Fibroblast of skin of left quadriceps (primary cell): ENCODE data around the gene WDPCP.
"Not testable (repeated sequence)": the region's sequence is repeated elsewhere in the genome, so short reads cannot be mapped to it uniquely, and the experiment has no call there.

ENCODE experiments used
- DNase-seq, 2 experiments: peaks; one replicate each; pipeline ENCODE4 v3.0.0-alpha.2; 2013; ENCODE audit warnings: low read depth in 2 of 2

Gene WDPCP

GRCh38 chr2:63261137-63261621 is 327.1 kb downstream of the WDPCP start:
- no peak for DNase-seq

DNA sequence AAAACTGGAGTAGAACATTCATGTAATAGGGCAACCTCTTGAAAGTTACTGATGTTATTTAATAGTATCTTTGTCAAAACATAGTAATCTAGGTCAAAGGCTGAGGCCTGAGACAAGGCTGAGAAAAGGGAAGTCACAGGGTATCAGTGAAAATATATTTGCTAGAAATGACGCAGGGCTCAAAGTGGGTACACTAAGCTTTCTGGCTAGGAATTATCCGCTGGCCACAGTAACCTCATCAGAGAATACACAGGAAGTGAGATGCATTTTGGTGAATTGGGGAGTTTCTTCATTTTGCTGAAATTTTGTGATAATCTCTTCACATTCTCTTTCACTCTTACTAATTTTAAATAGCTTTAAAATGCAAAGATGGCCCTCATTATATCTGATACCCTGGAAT is 330.8 kb downstream of the WDPCP start:
- no peak for DNase-seq

- DNase-seq = no peak
These were observed 339.1 kb downstream of the WDPCP start for GRCh38 chr2:63249161-63249560.

DNA sequence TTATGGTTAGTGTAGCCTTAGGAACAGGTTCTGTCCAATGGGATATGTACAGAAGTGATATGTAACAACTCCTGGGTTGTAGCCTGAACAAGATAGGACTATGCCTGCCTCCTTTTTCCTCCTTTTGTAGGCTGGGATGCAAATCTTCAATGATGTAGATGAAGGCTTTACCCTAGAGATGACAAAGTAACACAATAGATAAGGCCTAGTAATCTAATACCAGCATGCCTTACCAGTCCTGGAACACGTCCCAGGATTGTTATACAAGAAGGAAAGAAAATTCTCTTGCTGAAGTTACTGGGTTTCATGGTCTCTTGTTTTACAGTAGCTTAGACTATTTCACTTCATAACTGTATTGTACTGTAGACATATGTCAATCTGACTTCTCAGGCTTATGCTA is 345.5 kb downstream of the WDPCP start:
- DNase-seq = no peak

- no peak for DNase-seq
These were observed 362.2 kb downstream of the WDPCP start for GRCh38 chr2:63225964-63226686.

DNA sequence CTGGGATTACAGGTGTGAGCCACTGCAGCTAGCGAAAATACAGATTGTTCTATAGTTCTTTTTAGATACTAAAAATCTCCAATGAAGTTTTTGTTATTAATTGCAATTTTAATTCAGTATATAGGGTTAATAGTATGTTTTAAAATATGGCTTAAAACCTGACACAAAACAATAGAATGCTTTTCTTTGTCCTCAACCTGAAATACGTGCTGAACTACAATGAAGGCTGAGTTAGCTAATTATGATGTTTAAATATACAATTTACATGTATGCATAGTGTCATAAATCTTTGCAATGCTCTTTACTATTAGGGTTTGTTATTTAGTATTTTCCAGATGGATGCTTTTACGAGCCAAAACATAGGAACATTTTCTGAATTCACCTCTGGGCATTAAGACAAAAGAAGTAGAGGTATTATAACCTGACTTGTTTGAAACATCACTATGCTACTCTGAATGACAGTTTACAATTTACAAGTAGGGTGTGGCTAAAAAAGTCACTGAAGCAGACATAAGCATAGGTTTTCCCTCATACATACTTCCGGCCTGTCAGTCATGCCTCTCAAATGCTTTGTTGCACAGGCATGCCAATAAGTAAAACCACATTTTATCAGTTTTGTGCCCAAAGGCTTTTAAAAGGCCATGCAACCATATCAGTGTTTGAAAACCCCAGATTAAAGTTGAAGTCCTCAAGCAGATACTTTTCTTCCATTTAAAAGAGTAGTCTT is 369.3 kb downstream of the WDPCP start:
- DNase-seq = no peak

- no peak for DNase-seq
These were observed 393.0 kb downstream of the WDPCP start for GRCh38 chr2:63195310-63195709.

- no peak for DNase-seq
These were observed 394.1 kb downstream of the WDPCP start for GRCh38 chr2:63194175-63194574.

DNA sequence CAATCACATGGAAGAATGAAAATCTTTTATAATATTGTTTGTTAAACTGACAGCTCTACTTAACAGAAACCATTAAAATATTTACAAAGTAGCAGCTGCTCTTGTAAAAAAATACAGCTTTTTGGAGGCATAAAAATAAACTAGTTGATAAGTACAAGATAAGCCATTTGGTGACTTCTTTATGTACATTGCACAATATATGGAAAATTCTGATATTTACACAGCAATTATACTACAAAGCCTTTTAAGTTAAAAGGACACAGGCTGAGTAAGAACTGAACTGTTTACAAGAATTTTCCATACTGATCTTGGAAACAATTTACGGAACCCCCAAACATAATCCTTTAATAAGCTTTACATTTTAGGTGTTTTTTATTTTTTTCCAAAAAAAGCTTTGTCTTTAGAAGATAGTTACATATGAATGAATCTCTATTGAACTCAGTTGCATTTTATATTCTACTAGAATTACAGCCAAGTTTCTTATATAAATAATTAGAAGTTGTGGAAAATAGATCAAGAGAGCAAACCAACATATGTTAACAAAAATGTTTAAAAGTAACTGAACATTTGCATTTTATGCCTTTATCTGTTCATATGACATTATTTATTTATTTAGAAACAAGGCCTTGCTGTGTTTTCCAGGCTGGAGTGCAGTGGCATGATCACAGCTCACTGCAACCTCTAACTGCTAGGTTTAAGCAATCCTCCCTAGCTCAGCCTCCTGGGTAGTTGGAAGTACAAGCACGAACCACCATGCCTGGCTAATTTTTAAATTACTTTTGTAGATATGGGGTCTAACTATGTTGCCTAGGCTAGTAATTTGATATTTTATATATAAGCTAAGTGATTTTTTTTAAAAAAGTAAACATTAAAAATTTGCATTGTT is 395.1 kb downstream of the WDPCP start:
- DNase-seq = no peak

DNA sequence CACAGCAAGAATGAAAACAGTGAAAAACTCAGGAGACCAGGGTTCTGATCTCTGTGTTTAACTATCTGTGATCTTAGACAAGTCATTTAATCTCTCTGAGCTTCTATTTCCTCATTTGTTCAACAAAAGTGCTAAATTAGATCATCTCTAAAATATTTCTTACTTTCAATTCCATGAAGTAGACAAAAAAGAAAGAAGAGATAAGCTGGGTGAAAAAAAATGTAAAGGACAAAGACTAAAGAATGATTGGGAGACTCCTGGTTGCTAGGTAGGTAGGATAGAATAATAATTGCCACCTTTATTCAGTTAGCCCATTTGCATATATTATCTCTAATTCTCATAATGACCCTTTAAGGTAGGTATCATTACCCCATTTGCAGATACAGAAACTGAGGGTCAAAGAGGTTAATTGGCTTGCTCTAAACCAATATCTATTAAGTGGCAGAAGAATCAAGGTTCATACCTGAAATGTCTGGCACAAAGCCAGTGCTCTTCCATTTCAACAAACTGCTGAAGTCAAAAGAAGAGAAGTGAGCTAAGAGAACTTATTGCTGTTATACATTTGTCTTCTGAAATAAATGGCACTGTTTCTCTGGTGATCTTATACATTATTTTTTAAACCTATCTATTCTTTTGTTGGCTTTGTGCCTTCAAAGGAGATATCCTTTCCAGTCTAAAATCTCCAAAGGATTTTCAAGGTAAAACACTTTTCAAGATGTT is 395.9 kb downstream of the WDPCP start:
- no peak for DNase-seq

GRCh38 chr2:63189026-63189425 is 399.3 kb downstream of the WDPCP start:
- peak; percentile 17 to 19 for DNase-seq

DNA sequence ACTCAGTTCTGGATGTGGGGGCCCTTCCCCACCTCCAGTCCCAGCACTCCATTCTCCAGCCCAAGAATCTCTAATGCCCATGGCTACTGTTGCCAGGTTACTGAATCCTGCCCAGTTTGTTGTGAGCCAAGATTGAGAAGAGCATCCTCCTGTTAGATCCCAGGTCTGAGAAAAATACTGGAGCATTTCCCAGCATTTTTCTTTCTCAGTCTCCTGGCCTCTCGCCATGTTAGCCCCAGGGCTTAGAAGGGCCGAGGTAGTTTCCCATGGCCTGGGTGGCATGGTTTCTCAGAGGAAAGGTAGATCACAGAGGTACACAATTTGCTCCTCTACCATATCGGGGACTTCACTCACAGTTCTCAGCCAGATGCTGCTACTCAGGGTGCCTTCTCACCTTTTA is 401.9 kb downstream of the WDPCP start:
- DNase-seq = no peak

- DNase-seq = no peak
These were observed 425.0 kb downstream of the WDPCP start for GRCh38 chr2:63163161-63163820.

DNA sequence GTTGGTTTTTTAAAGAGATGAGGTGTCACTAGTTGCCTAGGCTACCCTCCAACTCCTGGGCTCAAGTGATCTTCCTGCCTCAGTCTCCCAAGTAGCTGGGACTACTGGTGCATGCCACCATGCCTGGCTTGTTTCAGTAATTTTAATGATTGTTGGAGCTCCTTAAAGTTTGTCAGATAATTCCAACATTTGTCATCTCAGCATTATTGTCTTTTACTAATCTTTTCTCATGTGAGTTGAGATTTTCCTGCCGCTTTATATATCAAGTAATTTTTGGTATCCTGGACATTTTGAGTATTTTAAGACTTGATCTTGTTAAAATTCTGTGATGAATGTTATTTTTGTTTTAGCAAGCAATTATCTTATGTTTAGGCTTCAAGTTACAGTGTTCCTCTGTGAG is 429.0 kb downstream of the WDPCP start:
- no peak for DNase-seq

DNA sequence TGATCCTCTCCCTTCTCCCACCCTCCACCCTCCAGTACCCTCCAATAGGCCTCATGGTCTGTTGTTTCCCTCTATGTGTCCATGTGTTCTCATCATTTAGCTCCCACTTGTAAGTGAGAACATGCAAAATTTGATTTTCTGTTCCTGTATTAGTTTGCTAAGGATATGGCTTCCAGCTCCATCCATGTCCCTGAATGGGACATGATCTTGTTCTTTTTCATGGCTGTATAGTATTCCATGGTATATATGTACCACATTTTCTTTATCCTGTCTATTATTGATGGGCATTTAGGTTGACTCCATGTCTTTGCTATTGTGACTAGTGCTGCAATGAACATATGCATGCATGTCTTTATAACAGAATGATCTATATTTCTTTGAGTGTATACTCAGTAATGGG is 451.6 kb downstream of the WDPCP start:
- DNase-seq = not testable (repeated sequence)

DNA sequence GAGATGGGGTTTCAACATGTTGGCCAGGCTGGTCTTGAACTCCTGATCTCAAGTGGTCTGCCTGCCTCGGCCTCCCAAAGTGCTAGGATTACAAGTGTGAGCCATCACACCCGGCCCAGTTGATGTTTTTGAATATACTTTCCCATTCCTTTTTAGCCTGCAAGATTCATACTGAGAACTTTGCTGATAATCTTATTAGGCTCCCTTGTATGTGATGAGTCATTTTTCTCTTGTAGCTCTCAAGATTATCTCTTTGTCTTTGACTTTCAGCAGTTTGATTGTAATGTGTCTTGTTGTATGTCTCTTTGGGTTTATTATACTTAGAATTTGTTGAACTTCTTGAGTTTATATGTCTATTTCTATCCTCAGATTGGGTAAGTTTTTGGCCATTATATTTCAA is 456.3 kb downstream of the WDPCP start:
- no peak for DNase-seq

DNA sequence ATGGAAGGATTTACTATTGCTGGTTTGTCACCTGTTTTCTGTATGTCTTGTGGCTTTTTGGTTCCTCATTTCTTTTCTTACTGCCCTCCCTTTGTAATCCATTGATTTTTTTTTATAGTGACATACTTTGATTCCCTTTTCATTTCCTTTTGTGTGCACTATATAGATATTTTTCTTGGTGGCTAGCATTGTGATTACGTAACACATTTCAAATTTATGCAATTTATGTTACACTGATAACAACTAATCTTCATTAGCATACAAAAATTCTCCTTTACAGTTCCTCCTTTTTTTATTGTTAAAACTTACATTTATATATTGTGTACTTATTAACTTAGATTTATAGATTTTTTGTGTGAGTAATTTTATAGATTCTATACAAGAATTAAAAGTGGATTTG is 457.1 kb downstream of the WDPCP start:
- DNase-seq = no peak

- no peak for DNase-seq
These were observed 460.7 kb downstream of the WDPCP start for GRCh38 chr2:63127594-63127993.

- no peak for DNase-seq
These were observed 463.4 kb downstream of the WDPCP start for GRCh38 chr2:63124850-63125249.

GRCh38 chr2:63124218-63124617 is 464.1 kb downstream of the WDPCP start:
- no peak for DNase-seq

- no peak for DNase-seq
These were observed 465.4 kb downstream of the WDPCP start for GRCh38 chr2:63122921-63123320.
